WTC11 (cell line): Measurements from ENCODE around the gene JUND. TPM values are rescaled to one million over a fixed set of nuclear protein-coding genes. Genes with fewer than 3 reads are reported as not detected.
A peak's percentile ranks its signal among the peaks of the same experiment; 100 is the strongest.
"Not testable (repeated sequence)": the region's sequence is repeated elsewhere in the genome, so short reads cannot be mapped to it uniquely, and the experiment has no call there.

Experiments
- ATAC-seq: fragments of 200-7000 bp; cut with Tn5 transposase; 2 replicates; pipeline ENCODE4 v1.10.0; 2021; ENCODE audit warnings: mild to moderate bottlenecking, moderate library complexity
- CTCF ChIA-PET: fragments of 300-600 bp; sonication (Branson Sonifier 250); formaldehyde crosslinking; loops from one replicate; lab custom pipeline; 2021; ENCODE audit warnings: antibody characterized with exemption; lab: Charles Lee
- POLR2A ChIA-PET: fragments of 350-600 bp; sonication (Branson Sonifier 250); formaldehyde crosslinking; loops from one replicate; lab custom pipeline; 2021; ENCODE audit warnings: antibody characterized with exemption; lab: Charles Lee
- DNase-seq: peaks from one replicate; pipeline ENCODE4 v3.0.0; 2021; ENCODE audit warnings: low spot score
- H3K27ac Mint-ChIP-seq: 2 replicates; pipeline ENCODE4 v1.8.0; 2021; ENCODE audit warnings: mixed read lengths
- H3K27me3 Mint-ChIP-seq: 2 replicates; pipeline ENCODE4 v1.8.0; 2021; ENCODE audit warnings: low read depth, mild to moderate bottlenecking, moderate library complexity, mixed read lengths
- H3K36me3 Mint-ChIP-seq: 2 replicates; pipeline ENCODE4 v1.8.0; 2021; ENCODE audit warnings: mixed read lengths
- H3K4me1 Mint-ChIP-seq: 2 replicates; pipeline ENCODE4 v1.8.0; 2022; ENCODE audit warnings: mixed read lengths
- H3K4me3 Mint-ChIP-seq: 2 replicates; pipeline ENCODE4 v1.8.0; 2021; ENCODE audit warnings: mild to moderate bottlenecking, moderate library complexity, mixed read lengths
- H3K9me3 Mint-ChIP-seq: 2 replicates; pipeline ENCODE4 v1.8.0; 2021; ENCODE audit warnings: mixed read lengths
- ETV6 ChIP-seq: sonication (generic); formaldehyde crosslinking; IDR thresholded peaks from 2 replicates; pipeline ENCODE4 v1.8.1; 2022; ENCODE audit warnings: mild to moderate bottlenecking, missing genetic modification reagents
- HMGXB4 ChIP-seq: sonication (generic); formaldehyde crosslinking; IDR thresholded peaks from 2 replicates; pipeline ENCODE4 v1.8.1; 2023; ENCODE audit warnings: mild to moderate bottlenecking, moderate library complexity, missing genetic modification reagents
- IRF1 ChIP-seq: sonication (generic); formaldehyde crosslinking; IDR thresholded peaks from 2 replicates; pipeline ENCODE4 v1.8.0; 2023; ENCODE audit warnings: missing genetic modification reagents
- IRF2 ChIP-seq: sonication (generic); formaldehyde crosslinking; IDR thresholded peaks from 2 replicates; pipeline ENCODE4 v1.8.0; 2022; ENCODE audit warnings: low read depth, missing genetic modification reagents, borderline replicate concordance
- MXD4 ChIP-seq: fragments of 250-450 bp; sonication (Bioruptor Pico); IDR thresholded peaks from 2 replicates; pipeline ENCODE4 v1.8.0; 2021; ENCODE audit warnings: mild to moderate bottlenecking, moderate library complexity, borderline replicate concordance
- NFYB ChIP-seq: sonication (generic); formaldehyde crosslinking; conservative IDR thresholded peaks from 2 replicates; pipeline ENCODE4 v1.8.0; 2022; ENCODE audit warnings: low read depth, missing genetic modification reagents
- NR1H2 ChIP-seq: sonication (generic); formaldehyde crosslinking; IDR thresholded peaks from 2 replicates; pipeline ENCODE4 v1.9.0; 2021; ENCODE audit warnings: mild to moderate bottlenecking, moderate library complexity, missing genetic modification reagents
- TEAD1 ChIP-seq: sonication (generic); formaldehyde crosslinking; IDR thresholded peaks from 2 replicates; pipeline ENCODE4 v1.8.0; 2022; ENCODE audit warnings: mild to moderate bottlenecking, missing genetic modification reagents
- ZNF121 ChIP-seq: sonication (generic); formaldehyde crosslinking; IDR thresholded peaks from 2 replicates; pipeline ENCODE4 v1.8.0; 2023; ENCODE audit warnings: missing genetic modification reagents
- ZNF281 ChIP-seq: sonication (generic); formaldehyde crosslinking; IDR thresholded peaks from 2 replicates; pipeline ENCODE4 v1.8.0; 2023; ENCODE audit warnings: mild to moderate bottlenecking, missing genetic modification reagents
- ZNF423 ChIP-seq: fragments of 250-450 bp; sonication (Bioruptor Pico); IDR thresholded peaks from 2 replicates; pipeline ENCODE4 v2.1.2; 2022; ENCODE audit warnings: mild to moderate bottlenecking, moderate library complexity
- ZNF425 ChIP-seq: fragments of 250-450 bp; sonication (Bioruptor Pico); conservative IDR thresholded peaks from 2 replicates; pipeline ENCODE4 v1.9.0; 2021; ENCODE audit warnings: mild to moderate bottlenecking
- ZNF671 ChIP-seq: fragments of 250-450 bp; sonication (Bioruptor Pico); IDR thresholded peaks from 2 replicates; pipeline ENCODE4 v1.8.0; 2021; ENCODE audit warnings: mild to moderate bottlenecking
- total RNA-seq: library from RNA; stranded (reverse); gene quantifications from 3 replicates; pipeline ENCODE4 v1.2.3, GENCODE V29; 2021

Gene JUND
- total RNA-seq, 1 experiment from 2014 or later: 121 TPM

- TF ChIP-seq ZNF425: no peak
- peak; percentile 37; the same call in 1 of the 2 replicates for TF ChIP-seq ETV6 (CRISPR knock-in tag)
- TF ChIP-seq MXD4 (CRISPR knock-in tag): no peak
- TF ChIP-seq TEAD1 (CRISPR knock-in tag): no peak; the same call in 1 of the 2 replicates
- no peak for TF ChIP-seq ZNF121 (CRISPR knock-in tag)
- TF ChIP-seq IRF2 (CRISPR knock-in tag): no peak
- TF ChIP-seq NFYB: peak; percentile 75
- TF ChIP-seq ZNF671 (CRISPR knock-in tag): no peak
- no peak for TF ChIP-seq NR1H2 (CRISPR knock-in tag)
- no peak for TF ChIP-seq ZNF281 (CRISPR knock-in tag)
- no peak for TF ChIP-seq ZNF423 (CRISPR knock-in tag)
- TF ChIP-seq IRF1 (CRISPR knock-in tag): no peak
Measured at GRCh38 chr19:18328340-18329034, 47.1 kb upstream of the JUND start (continued).

GRCh38 chr19:18326772-18327171, 45.4 kb upstream of the JUND start:
- Mint-ChIP-seq H3K27me3 (no peaks in the 10 kb centered on the region; the same call in none of the 2 replicates), H3K4me1 (peaks cover 25% of the 10 kb centered on the region), H3K27ac (no peak overlapping the region), H3K4me3 (no peak overlapping the region), H3K9me3 (no peaks in the 10 kb centered on the region), H3K36me3 (no peaks in the 10 kb centered on the region)
- CTCF ChIA-PET: interaction anchor here (2.0 to 4.6 kb wide), 4 partner anchors 46 to 90 kb away, joined by 21 to 190 read pairs (median 31); partner anchors contain the start of gene JUND
- TF ChIP-seq HMGXB4 (CRISPR knock-in tag): no peak
- POLR2A ChIA-PET: interaction anchor here (1.4 to 4.8 kb wide), 2 partner anchors 47 to 62 kb away, joined by 4 to 51 read pairs; partner anchors contain the start of gene JUND
- ATAC-seq (no peak), DNase-seq (no peak)

- peaks cover 42% of the 10 kb centered on the region for H3K4me1 Mint-ChIP-seq
- not testable (repeated sequence) for ATAC-seq, DNase-seq, H3K9me3 Mint-ChIP-seq, H3K4me3 Mint-ChIP-seq, H3K27me3 Mint-ChIP-seq
- POLR2A ChIA-PET: interaction anchor here (0.9 to 1.1 kb wide), 3 partner anchors 43 to 92 kb away, joined by 3 to 7 read pairs (median 5); partner anchors contain the start of gene JUND
- H3K27ac Mint-ChIP-seq: peak overlapping the region; percentile 100; the same call in 1 of the 2 replicates
- CTCF ChIA-PET: interaction anchor here (1.1 to 3.1 kb wide), 2 partner anchors 45 to 69 kb away, joined by 5 to 35 read pairs; a partner anchor contains a TSS
- peaks cover 21% of the 10 kb centered on the region for H3K36me3 Mint-ChIP-seq
Measured at GRCh38 chr19:18324373-18324731, 42.9 kb upstream of the JUND start.
